Amygdala (tissue), 56 donors: ENCODE measurements around the gene NCR2.

Experiments used
- DNase-seq, 56 donors: peaks; one replicate each; lab custom pipeline; 2025; lab: John Stamatoyannopoulos, UW

Gene NCR2

DNA sequence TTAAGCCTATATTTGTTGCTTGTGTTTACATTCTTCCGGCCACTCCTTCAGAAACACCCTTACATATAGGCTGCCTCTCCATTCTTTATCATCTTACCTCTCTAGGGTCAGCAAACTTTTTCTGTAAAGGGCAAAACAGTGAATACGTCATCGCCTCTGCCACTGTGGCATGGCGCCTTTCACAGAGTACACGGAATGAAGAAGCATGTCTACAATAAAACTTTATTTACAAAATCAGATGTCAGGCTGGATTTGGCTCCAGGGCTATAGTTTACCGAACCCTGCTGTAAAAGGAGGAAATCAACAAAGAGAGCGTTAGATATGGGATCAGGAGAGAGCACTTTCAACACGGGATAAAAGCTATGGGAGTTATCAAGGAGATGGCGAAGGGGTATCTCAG is 9.3 kb upstream of the NCR2 start:
- DNase-seq = no peak

- DNase-seq = no peak
These were observed 8.2 kb upstream of the NCR2 start for GRCh38 chr6:41327177-41327576.

GRCh38 chr6:41331401-41332150 is 3.8 kb upstream of the NCR2 start:
- no peak for DNase-seq

- no peak for DNase-seq
These were observed 3.2 kb upstream of the NCR2 start for GRCh38 chr6:41332241-41332640.

GRCh38 chr6:41332842-41333736 is 2.3 kb upstream of the NCR2 start:
- DNase-seq = no peak

GRCh38 chr6:41334482-41335040 is 847 bp upstream of the NCR2 start:
- no peak for DNase-seq

DNA sequence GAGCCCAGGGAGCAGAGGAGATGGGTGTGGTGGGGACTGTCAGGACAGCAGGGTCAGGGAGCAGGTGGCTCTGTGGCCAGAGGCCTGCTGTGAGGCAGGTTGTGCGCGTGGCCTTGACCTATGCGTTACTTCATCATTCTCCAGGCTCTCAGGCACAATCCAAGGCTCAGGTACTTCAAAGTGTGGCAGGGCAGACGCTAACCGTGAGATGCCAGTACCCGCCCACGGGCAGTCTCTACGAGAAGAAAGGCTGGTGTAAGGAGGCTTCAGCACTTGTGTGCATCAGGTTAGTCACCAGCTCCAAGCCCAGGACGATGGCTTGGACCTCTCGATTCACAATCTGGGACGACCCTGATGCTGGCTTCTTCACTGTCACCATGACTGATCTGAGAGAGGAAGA is 535 bp downstream of the NCR2 start:
- DNase-seq = no peak

DNA sequence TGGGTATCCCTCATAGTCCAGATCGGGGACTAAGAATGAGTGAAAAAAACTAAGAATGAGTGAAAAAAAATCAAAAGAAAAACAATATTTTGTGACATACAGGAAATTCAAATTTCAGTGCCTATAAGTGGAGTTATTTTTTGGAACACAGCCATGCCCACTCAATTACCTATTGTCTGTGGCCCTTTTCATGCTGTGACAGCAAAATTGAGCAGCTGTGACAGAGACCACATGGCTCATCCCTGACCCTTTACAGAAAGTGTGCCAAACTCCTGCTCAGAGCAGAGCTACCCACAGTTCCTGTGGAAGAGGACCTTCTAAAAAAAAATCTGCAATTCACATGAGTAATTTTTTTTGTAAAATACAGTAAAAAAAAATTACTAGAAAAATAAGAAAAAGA is 1.4 kb downstream of the NCR2 start:
- DNase-seq = no peak

DNA sequence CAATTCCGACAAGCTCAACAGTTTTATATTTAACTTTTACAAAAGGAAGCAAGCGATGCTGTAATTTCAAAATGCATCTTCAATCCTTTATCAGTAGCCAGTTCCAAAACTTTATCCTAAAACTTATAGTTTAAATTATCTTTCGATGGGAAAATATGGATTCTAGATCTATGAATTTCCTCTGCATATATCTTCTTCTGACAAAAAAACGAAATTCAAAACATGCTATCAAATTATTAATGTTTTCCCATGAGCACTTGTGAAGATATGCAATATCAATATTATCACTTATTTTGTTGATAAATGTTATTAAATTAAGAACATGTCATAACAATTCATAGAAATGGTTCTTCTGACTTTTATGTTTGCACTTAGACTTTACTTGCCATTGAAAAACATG is 2.3 kb downstream of the NCR2 start:
- DNase-seq = no peak

DNA sequence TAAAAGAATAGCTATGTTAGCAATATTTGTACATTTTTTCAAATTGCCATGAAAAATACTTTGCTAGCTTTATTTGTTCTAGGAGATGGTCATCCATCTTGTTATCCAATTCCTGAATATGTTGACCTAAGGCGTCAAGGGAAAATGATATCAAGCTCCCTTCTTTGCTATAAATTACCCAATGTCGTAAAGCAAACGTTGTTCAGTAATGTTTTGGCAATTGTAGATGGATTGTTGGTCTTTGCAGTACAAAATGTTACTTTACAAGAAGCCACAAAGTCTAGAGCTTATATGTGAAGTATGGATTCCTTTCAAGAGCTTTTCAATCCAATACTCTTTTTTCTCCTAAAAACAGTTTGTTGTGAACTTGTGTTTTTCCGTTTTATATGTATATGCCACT is 3.3 kb downstream of the NCR2 start:
- DNase-seq = no peak

- no peak for DNase-seq
These were observed 6.2 kb downstream of the NCR2 start for GRCh38 chr6:41341580-41341979.

- DNase-seq = no peak
These were observed 6.8 kb downstream of the NCR2 start for GRCh38 chr6:41342241-41342640.

GRCh38 chr6:41343641-41344187 is 8.3 kb downstream of the NCR2 start:
- no peak for DNase-seq

DNA sequence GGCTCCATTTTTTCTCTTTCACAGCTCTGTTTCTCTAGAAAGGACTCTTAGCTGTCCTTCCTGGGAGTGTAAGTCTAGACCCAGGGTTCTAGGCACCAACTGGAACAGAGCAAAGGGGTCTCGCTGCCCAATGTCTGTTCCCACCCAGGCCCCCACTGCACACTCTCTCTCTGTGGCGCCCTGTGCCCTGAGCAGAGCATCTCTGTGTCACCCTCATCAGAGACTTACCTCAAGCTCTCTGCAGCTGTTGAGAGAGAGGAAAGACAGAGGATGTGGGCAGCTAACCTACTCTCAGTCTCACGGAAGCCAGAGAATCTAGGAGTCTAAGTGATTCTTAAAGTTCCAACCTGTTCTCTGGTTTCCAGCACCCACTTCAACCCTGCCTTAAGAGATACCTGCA is 9.5 kb downstream of the NCR2 start:
- no peak for DNase-seq

GRCh38 chr6:41345901-41346300 is 10.5 kb downstream of the NCR2 start:
- DNase-seq = no peak

DNA sequence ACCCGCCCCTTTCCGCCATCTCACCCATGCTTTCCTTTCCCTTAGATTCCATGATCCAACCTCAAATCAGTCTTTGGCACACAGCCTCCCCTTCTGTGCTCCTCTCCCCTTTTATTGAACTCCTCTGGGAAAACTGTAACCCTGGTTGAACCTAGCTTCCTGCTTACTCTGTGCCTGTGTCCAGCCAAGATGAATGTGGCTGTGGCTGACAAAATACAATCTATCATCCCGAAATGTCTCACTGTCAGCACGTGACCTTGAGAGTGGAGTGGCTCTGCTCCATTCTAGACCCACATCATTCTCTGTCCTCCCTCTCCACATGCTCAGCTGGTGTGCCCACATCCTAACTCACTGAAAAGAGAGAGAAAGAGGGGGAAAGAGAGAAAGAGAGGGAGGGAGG is 11.0 kb downstream of the NCR2 start:
- DNase-seq = no peak

GRCh38 chr6:41347378-41348050 is 12.1 kb downstream of the NCR2 start:
- no peak for DNase-seq

DNA sequence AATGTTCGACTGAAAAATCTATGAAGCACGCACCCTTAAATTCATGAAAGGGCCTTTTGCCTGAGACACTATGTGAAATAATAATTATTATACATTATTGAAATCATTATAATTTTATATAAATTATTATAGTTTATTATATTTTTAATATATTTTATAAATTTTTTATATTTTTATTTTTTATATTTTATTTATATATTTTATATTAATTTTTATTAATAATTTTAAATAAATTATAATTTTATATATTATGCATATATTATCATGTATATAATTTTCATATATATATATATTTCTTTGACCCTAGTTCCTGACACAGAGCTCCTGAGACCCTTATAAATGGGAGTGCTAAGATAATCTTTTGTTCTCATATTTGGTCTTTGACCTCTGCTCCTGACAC is 13.5 kb downstream of the NCR2 start:
- DNase-seq = no peak

- DNase-seq = no peak
These were observed 17.0 kb downstream of the NCR2 start for GRCh38 chr6:41352396-41352795.

DNA sequence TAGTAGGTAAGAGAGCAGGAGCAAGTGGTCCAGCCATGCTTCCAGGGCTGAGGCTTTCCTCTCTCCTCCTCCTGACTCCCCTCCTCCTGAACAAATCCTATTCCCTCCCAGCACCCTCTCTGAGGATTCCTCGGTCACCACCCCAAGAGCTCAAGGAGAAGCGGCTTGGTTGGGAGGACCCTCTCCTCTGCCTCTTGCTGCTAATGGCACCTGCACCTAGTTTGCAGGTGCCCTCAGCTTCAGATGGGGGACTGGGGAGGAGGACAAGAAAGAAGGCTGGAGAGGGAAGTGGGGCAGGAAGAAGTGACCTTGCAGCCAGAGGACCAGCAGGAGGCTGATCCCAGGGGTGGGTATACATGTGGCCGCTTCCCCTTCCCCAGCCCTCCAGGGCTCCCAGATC is 17.5 kb downstream of the NCR2 start:
- no peak for DNase-seq

GRCh38 chr6:41353333-41353732 is 17.9 kb downstream of the NCR2 start:
- DNase-seq = no peak
